ENCODE data around the gene TWIST2.

TWIST2 gene

GRCh38 chr2:238916875-238917590 lies 69.1 kb downstream of the TWIST2 start:
- no peak for TF ChIP-seq USF1 (IDR thresholded peaks at IDR 0.05)
- TF ChIP-seq RAD21 (IDR thresholded peaks at IDR 0.05; ENCODE audit: low read depth): no peak
- no peak for TF ChIP-seq TAF1 (IDR thresholded peaks at IDR 0.05; ENCODE audit: low read depth)
- peak; percentile 41; the same call in 1 of the 2 replicates for TF ChIP-seq NFIC (IDR thresholded peaks at IDR 0.05)
- TF ChIP-seq YY1 (IDR thresholded peaks at IDR 0.05; ENCODE audit: low read depth): no peak
- peak; percentile 47; the same call in 1 of the 2 replicates for TF ChIP-seq EP300 (IDR thresholded peaks at IDR 0.05; ENCODE audit: borderline replicate concordance)
- TF ChIP-seq EGR1 (IDR thresholded peaks at IDR 0.05): no peak
- TF ChIP-seq REST (IDR thresholded peaks at IDR 0.05; ENCODE audit: low read depth): no peak
- no peak for TF ChIP-seq FOXM1 (IDR thresholded peaks at IDR 0.05; ENCODE audit: borderline replicate concordance, low read depth)
- TF ChIP-seq CEBPB (IDR thresholded peaks at IDR 0.05): no peak
- TF ChIP-seq MAX (IDR thresholded peaks at IDR 0.05): 0 out of 2 replicates have a peak, but pooled peaks have one; percentile 16
- TF ChIP-seq ZBTB7A (IDR thresholded peaks at IDR 0.05; ENCODE audit: low read depth): no peak
- TF ChIP-seq TCF12 (IDR thresholded peaks at IDR 0.05; ENCODE audit: low read depth): peak; percentile 68
- TF ChIP-seq TEAD4 (IDR thresholded peaks at IDR 0.05): 0 out of 2 replicates have a peak, but pooled peaks have one; percentile 49
- no peak for TF ChIP-seq CREB1 (IDR thresholded peaks at IDR 0.05; ENCODE audit: low read depth)

- TF ChIP-seq TCF12 (IDR thresholded peaks at IDR 0.05; ENCODE audit: low read depth) (no peak), FOXM1 (IDR thresholded peaks at IDR 0.05; ENCODE audit: borderline replicate concordance, low read depth) (no peak), MAX (IDR thresholded peaks at IDR 0.05) (no peak), ZBTB7A (IDR thresholded peaks at IDR 0.05; ENCODE audit: low read depth) (no peak), YY1 (IDR thresholded peaks at IDR 0.05; ENCODE audit: low read depth) (no peak), RAD21 (IDR thresholded peaks at IDR 0.05; ENCODE audit: low read depth) (no peak), TAF1 (IDR thresholded peaks at IDR 0.05; ENCODE audit: low read depth) (no peak), CEBPB (IDR thresholded peaks at IDR 0.05) (no peak), REST (IDR thresholded peaks at IDR 0.05; ENCODE audit: low read depth) (no peak), EGR1 (IDR thresholded peaks at IDR 0.05) (no peak), EP300 (IDR thresholded peaks at IDR 0.05; ENCODE audit: borderline replicate concordance) (no peak), TEAD4 (IDR thresholded peaks at IDR 0.05) (no peak), USF1 (IDR thresholded peaks at IDR 0.05) (no peak), CREB1 (IDR thresholded peaks at IDR 0.05; ENCODE audit: low read depth) (no peak), NFIC (IDR thresholded peaks at IDR 0.05) (no peak)
These were observed 71.4 kb downstream of the TWIST2 start for GRCh38 chr2:238919307-238919706.

- no peak for TF ChIP-seq TEAD4 (IDR thresholded peaks at IDR 0.05)
- no peak for TF ChIP-seq EP300 (IDR thresholded peaks at IDR 0.05; ENCODE audit: borderline replicate concordance)
- no peak for TF ChIP-seq FOXM1 (IDR thresholded peaks at IDR 0.05; ENCODE audit: borderline replicate concordance, low read depth)
- TF ChIP-seq ZBTB7A (IDR thresholded peaks at IDR 0.05; ENCODE audit: low read depth): no peak
- no peak for TF ChIP-seq YY1 (IDR thresholded peaks at IDR 0.05; ENCODE audit: low read depth)
- TF ChIP-seq TAF1 (IDR thresholded peaks at IDR 0.05; ENCODE audit: low read depth): no peak
- TF ChIP-seq USF1 (IDR thresholded peaks at IDR 0.05): no peak
- no peak for TF ChIP-seq CREB1 (IDR thresholded peaks at IDR 0.05; ENCODE audit: low read depth)
- TF ChIP-seq NFIC (IDR thresholded peaks at IDR 0.05): no peak
- no peak for TF ChIP-seq RAD21 (IDR thresholded peaks at IDR 0.05; ENCODE audit: low read depth)
- no peak for TF ChIP-seq EGR1 (IDR thresholded peaks at IDR 0.05)
- TF ChIP-seq TCF12 (IDR thresholded peaks at IDR 0.05; ENCODE audit: low read depth): no peak
- TF ChIP-seq REST (IDR thresholded peaks at IDR 0.05; ENCODE audit: low read depth): no peak
- no peak for TF ChIP-seq CEBPB (IDR thresholded peaks at IDR 0.05)
- no peak for TF ChIP-seq MAX (IDR thresholded peaks at IDR 0.05)
These were observed 72.2 kb downstream of the TWIST2 start for GRCh38 chr2:238920053-238920452.
